Measurements from ENCODE around the gene MAPKAP1.

DNA sequence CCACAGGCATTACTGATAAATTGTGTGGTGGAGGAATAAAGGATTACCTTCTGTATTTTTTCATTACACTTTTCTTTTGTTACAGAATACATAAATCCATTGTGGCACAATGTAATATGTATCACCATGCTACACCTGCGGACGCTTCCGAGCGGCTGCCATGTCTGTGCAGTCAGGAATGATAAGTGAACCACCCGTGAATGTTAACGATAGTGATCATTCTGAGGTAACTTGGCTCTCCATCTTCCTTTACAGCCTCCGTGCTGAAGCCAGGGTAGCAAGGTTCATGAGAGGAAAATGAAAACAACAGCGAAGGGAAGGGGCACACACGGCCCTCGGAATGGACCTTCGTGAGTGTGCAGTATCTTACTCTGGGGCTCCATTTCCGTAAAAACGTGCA, 161.2 kb downstream of the MAPKAP1 start:
- TF ChIP-seq, protein P1, sequence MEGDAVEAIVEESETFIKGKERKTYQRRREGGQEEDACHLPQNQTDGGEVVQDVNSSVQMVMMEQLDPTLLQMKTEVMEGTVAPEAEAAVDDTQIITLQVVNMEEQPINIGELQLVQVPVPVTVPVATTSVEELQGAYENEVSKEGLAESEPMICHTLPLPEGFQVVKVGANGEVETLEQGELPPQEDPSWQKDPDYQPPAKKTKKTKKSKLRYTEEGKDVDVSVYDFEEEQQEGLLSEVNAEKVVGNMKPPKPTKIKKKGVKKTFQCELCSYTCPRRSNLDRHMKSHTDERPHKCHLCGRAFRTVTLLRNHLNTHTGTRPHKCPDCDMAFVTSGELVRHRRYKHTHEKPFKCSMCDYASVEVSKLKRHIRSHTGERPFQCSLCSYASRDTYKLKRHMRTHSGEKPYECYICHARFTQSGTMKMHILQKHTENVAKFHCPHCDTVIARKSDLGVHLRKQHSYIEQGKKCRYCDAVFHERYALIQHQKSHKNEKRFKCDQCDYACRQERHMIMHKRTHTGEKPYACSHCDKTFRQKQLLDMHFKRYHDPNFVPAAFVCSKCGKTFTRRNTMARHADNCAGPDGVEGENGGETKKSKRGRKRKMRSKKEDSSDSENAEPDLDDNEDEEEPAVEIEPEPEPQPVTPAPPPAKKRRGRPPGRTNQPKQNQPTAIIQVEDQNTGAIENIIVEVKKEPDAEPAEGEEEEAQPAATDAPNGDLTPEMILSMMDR (conservative IDR thresholded peaks at IDR 0.05): no peak
- TF ChIP-seq ZFX (IDR thresholded peaks at IDR 0.05): no peak

Measured in C4-2B (cell line).